GM12891 (cell line): ENCODE measurements around the gene NUCKS1.

Source experiments
- DNase-seq: peaks from one replicate; pipeline ENCODE4 v3.0.0; 2011; ENCODE audit warnings: low spot score; ENCODE audit not compliant: insufficient read length
- FAIRE-seq: peaks from 2 replicates; lab custom pipeline; 2011; peaks lifted over from hg19 to GRCh38; lab: Jason Lieb, UNC
- PAX5 ChIP-seq: IDR thresholded peaks from 2 replicates; pipeline ENCODE4 v1.6.1; 2011; ENCODE audit warnings: low read length, moderate library complexity, mild to moderate bottlenecking; ENCODE audit not compliant: insufficient read depth, severe bottlenecking
- POLR2A ChIP-seq: IDR thresholded peaks from 2 replicates; pipeline ENCODE4 v1.6.1; 2011; ENCODE audit warnings: low read depth, low read length, control low read depth
- POLR2AphosphoS5 ChIP-seq: IDR thresholded peaks from 2 replicates; pipeline ENCODE4 v1.6.1; 2011; ENCODE audit warnings: low read depth, low read length, control low read depth
- POU2F2 ChIP-seq: IDR thresholded peaks from 2 replicates; pipeline ENCODE4 v1.6.1; 2011; ENCODE audit warnings: low read depth, mild to moderate bottlenecking, control low read depth, low read length, moderate library complexity
- SPI1 ChIP-seq: IDR thresholded peaks from 2 replicates; pipeline ENCODE4 v1.6.1; 2011; ENCODE audit warnings: low read depth, low read length, control low read depth
- TAF1 ChIP-seq: IDR thresholded peaks from 2 replicates; pipeline ENCODE4 v1.6.1; 2011; ENCODE audit warnings: low read depth, low read length, control low read depth

Gene NUCKS1

DNA sequence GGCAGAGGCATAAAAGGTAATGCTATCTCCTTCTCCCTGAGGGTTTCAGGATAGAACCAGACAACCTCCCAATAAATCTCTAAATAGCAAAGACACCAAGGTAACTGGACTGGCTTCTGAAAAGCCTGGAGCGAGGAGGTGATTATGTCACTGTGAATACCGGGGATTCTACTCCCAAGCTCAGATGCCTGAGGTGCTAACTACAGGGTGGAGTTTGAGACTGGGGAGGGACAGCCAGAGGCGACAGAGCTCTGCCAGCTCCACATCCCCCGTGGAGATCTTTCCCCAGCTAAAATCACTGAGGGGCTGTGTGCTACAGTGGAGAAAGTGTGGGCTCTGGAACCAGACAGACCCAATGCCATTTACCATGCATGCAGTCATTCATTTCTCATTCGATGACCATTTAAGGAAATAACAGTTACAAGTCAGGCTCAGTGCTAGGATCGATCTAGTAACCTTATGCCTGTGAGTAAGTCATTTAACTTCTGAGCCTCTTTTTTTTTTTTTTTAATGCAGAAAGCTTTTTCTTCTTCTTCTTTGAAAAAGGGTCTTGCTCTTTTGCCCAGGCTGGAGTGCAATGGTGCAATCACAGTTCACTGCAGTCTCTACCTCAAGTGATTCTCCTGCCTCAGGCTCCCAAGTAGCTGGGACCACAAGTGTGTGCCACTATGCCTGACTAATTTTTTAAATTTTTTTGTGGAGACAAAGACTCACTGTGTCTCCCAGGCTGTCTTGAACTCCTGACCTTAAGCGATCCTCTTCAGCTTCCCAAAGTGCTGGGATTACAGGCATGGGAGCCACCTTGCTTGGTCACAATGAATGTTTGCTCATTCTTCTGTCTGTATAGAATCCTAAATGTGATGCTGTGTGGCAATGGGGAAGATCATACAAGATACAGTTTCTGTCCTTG, 61.6 kb downstream of the NUCKS1 start:
- DNase-seq (no peak), FAIRE-seq (no peak)
- TF ChIP-seq POLR2AphosphoS5, result no peak
- no peak for TF ChIP-seq POLR2A
- TF ChIP-seq POU2F2, result no peak

- DNase-seq (no peak), FAIRE-seq (no peak)
- TF ChIP-seq TAF1 (no peak), SPI1 (no peak), POU2F2 (no peak)
Measured at GRCh38 chr1:205687242-205687641, 62.7 kb downstream of the NUCKS1 start.

- TF ChIP-seq TAF1, result no peak
- no peak for TF ChIP-seq PAX5
- no peak for TF ChIP-seq POLR2AphosphoS5
- TF ChIP-seq POU2F2, result no peak
- no peak for TF ChIP-seq POLR2A
- TF ChIP-seq SPI1, result no peak
- DNase-seq (no peak), FAIRE-seq (no peak)
Measured at GRCh38 chr1:205681364-205681763, 68.6 kb downstream of the NUCKS1 start.

- TF ChIP-seq PAX5 (no peak), TAF1 (no peak), POLR2A (no peak), SPI1 (no peak), POU2F2 (no peak), POLR2AphosphoS5 (no peak)
- DNase-seq (peak; percentile 60), FAIRE-seq (no peak)
Measured at GRCh38 chr1:205680073-205680851, 69.7 kb downstream of the NUCKS1 start, which contains the start of gene SLC45A3. Gene SLC45A3 (minus strand): TSS chr1:205680509. CDS start chr1:205664656, 15,853 bp downstream.

GRCh38 chr1:205678286-205679111, 71.5 kb downstream of the NUCKS1 start:
- DNase-seq (no peak), FAIRE-seq (no peak)
- TF ChIP-seq POLR2AphosphoS5, result no peak
- no peak for TF ChIP-seq SPI1
- no peak for TF ChIP-seq POU2F2
- TF ChIP-seq TAF1, result no peak
- TF ChIP-seq POLR2A, result no peak
- no peak for TF ChIP-seq PAX5

- no peak for DNase-seq
- no peak for FAIRE-seq
Measured at GRCh38 chr1:205677167-205677566, 72.8 kb downstream of the NUCKS1 start.

DNA sequence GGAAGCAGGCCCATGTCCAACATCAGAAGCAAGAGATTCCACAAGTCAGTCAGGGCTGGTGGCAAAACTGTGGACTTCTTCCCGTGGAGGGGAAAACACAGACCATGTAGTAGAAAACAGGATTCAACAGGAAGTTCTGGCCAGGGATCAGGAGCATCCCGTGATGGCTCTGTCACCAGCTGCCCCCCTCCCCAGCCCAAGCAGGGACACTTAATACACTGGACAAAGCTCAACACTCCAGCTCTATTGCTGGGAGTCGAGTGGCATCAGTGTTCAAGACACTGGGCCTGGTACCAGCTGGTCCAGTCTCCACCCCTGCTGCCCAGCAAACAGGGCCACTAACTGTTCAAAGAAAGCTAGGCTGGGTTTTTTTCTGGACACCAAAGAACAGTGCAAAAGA, 73.4 kb downstream of the NUCKS1 start:
- FAIRE-seq, result no peak

More at GRCh38 chr1:205677167-205677566, 72.8 kb downstream of the NUCKS1 start:
- TF ChIP-seq SPI1 (no peak), TAF1 (no peak), POLR2A (no peak), PAX5 (no peak), POU2F2 (no peak), POLR2AphosphoS5 (no peak)

GRCh38 chr1:205676002-205676401, 74.0 kb downstream of the NUCKS1 start:
- FAIRE-seq (no peak), DNase-seq (no peak)
- TF ChIP-seq TAF1, result no peak

More for the DNA sequence above, 73.4 kb downstream of the NUCKS1 start:
- no peak for DNase-seq
- TF ChIP-seq SPI1, result no peak
- TF ChIP-seq POLR2A, result no peak
- TF ChIP-seq POLR2AphosphoS5, result no peak
- TF ChIP-seq PAX5, result no peak
- no peak for TF ChIP-seq POU2F2
- no peak for TF ChIP-seq TAF1

DNA sequence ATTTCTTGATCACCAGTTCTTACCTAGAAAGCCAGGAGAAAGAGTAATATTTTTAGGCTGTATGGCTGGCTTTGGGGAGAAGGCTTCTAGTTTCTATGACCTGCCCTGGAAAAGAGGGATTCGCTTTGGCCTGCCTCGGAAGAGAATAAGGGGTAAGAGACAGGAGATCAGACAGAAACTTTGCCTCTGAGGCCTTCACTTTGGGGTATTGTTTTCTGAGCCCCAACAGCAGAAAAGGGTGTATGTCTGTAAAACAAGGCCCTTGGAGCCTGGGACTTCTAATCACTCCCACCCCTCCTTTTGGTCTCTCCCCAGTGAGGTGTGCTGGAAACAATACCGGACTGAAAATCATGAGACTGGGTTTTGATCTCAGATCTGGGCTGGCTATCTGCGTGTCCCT, 74.7 kb downstream of the NUCKS1 start:
- TF ChIP-seq TAF1, result no peak
- TF ChIP-seq POU2F2, result no peak
- no peak for TF ChIP-seq PAX5
- TF ChIP-seq POLR2AphosphoS5, result no peak
- TF ChIP-seq SPI1, result no peak
- TF ChIP-seq POLR2A, result no peak
- DNase-seq (no peak), FAIRE-seq (no peak)
